GM10266 (cell line): ENCODE measurements around the gene RAD18.

ENCODE experiments used
- DNase-seq: peaks from one replicate; pipeline ENCODE4 v3.0.0; 2012; ENCODE audit errors: extremely low spot score
- CTCF ChIP-seq: IDR thresholded peaks from 2 replicates; pipeline ENCODE4 v1.5.1; 2012; ENCODE audit warnings: mild to moderate bottlenecking, low read depth; ENCODE audit not compliant: control insufficient read depth, insufficient read depth; ENCODE audit errors: missing control alignments

The RAD18 gene

GRCh38 chr3:8841472-8841871 lies 121.8 kb downstream of the RAD18 start:
- TF ChIP-seq CTCF: no peak
- DNase-seq: no peak

- no peak for TF ChIP-seq CTCF
- DNase-seq: no peak
Measured at GRCh38 chr3:8840556-8840955, 122.7 kb downstream of the RAD18 start.

- DNase-seq: no peak
- TF ChIP-seq CTCF: no peak
Measured at GRCh38 chr3:8839607-8840325, 123.5 kb downstream of the RAD18 start.

DNA sequence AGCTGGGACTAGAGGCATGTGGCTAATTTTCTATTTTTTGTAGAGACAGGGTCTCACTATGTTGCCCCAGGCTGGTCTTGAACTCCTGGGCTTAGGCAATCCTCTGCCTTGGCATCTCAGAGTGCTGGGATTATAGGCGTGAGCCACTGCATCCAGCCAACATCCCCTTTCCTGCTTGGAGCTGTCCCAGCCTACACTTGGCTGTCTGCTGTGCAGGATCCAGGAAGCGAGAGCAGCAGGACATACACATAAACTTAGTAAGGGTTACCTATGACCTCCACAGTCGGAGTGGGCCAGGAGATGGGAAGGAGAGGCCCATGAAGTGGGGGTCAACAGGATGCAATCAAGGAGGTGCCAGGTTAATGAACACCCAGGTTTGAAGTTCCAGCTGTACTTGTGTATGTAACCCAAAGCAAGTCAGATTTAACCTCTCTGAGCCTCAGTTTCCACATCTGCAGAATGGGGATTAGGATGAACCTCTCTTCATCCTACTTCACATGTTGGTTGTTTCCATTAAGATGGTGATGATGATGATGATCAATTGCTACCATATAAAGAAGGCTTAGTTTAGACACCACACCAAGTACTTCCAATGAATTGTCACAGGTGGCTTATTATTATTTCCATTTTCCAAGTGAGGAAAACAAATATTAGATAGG lies 124.4 kb downstream of the RAD18 start:
- no peak for DNase-seq
- TF ChIP-seq CTCF: no peak

DNA sequence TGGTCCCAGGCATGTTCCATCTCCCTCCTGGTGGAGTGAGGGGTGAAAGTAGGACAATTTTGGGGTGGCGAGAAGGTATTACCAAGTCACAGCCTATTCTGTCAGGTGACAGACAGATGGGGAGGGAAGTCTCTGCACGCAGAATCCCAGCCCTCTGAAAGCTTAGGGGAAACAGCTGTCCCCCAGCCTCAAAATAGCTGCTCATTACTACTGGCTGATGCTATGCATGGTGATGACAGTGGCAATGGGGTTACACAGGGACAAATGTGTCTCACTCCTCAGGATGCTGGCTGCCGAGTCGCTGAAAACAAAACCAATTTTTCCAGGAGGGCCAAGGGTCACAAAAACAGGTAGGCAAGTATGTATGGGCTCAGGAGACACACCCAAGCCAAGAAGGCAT lies 125.0 kb downstream of the RAD18 start:
- TF ChIP-seq CTCF: no peak

DNA sequence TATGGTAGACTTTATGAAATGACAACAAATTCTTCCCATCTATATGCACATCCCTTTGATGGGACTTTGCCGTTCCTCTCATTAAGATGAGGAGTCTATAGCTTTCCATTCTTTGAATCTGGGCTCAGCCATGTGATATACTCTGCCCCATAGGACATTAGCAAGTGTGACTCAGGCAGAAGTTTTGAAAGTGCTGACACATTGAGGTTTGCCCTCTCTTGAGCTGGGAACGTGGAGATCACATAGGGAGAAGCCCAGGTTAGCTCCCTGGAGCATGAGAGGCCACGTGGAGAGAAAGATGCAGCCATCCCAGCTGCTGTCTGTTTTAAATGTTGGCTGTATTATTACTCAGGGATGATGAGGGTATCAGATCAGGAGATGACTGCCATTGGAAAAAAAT lies 126.1 kb downstream of the RAD18 start:
- no peak for DNase-seq
- TF ChIP-seq CTCF: no peak

More for the DNA sequence above, 125.0 kb downstream of the RAD18 start:
- no peak for DNase-seq

- TF ChIP-seq CTCF: no peak
- no peak for DNase-seq
Measured at GRCh38 chr3:8836096-8836495, 127.2 kb downstream of the RAD18 start.
